Neural progenitor cell (in vitro differentiated cells): ENCODE results near the gene C2orf78.

Source experiments
- CTCF ChIP-seq: fragments of 200-600 bp; sonication (generic); IDR thresholded peaks from 2 replicates; pipeline ENCODE4 v1.5.1; 2017; ENCODE audit warnings: antibody characterized with exemption, mild to moderate bottlenecking
- EZH2 ChIP-seq: fragments of 200-600 bp; sonication (generic); IDR thresholded peaks from 2 replicates; pipeline ENCODE4 v1.6.1; 2017; ENCODE audit warnings: antibody characterized with exemption, mild to moderate bottlenecking, moderate library complexity
- EZH2phosphoT487 ChIP-seq: fragments of 200-600 bp; sonication (generic); IDR thresholded peaks from 2 replicates; pipeline ENCODE4 v1.6.1; 2017; ENCODE audit warnings: antibody characterized with exemption

GRCh38 chr2:73821669-73822068, 37.7 kb downstream of the C2orf78 start:
- TF ChIP-seq EZH2 (no peak), CTCF (no peak), EZH2phosphoT487 (no peak)
